Measurements from ENCODE around the gene ZC3H12A.

GRCh38 chr1:37484325-37485051 is 10.1 kb downstream of the ZC3H12A start:
- TF ChIP-seq POLR2A (IDR thresholded peaks at IDR 0.05) = no peak
- no peak for TF ChIP-seq CTCF (IDR thresholded peaks at IDR 0.05)
- TF ChIP-seq EP300 (IDR thresholded peaks at IDR 0.05) = no peak

Data from ovary (tissue), 3 donors.